HG03439 (cell line): ENCODE measurements around the gene FUT8.
"Not testable (repeated sequence)": the region's sequence is repeated elsewhere in the genome, so short reads cannot be mapped to it uniquely, and the experiment has no call there.

ENCODE experiments used
- ATAC-seq: cut with Tn5 transposase; IDR thresholded peaks from one replicate; pipeline ENCODE4 v1.9.1; 2021; ENCODE audit warnings: mild to moderate bottlenecking, moderate library complexity; ENCODE audit not compliant: unreplicated experiment

Gene FUT8

GRCh38 chr14:65449647-65450046 lies 37.1 kb downstream of the FUT8 start:
- no peak for ATAC-seq

DNA sequence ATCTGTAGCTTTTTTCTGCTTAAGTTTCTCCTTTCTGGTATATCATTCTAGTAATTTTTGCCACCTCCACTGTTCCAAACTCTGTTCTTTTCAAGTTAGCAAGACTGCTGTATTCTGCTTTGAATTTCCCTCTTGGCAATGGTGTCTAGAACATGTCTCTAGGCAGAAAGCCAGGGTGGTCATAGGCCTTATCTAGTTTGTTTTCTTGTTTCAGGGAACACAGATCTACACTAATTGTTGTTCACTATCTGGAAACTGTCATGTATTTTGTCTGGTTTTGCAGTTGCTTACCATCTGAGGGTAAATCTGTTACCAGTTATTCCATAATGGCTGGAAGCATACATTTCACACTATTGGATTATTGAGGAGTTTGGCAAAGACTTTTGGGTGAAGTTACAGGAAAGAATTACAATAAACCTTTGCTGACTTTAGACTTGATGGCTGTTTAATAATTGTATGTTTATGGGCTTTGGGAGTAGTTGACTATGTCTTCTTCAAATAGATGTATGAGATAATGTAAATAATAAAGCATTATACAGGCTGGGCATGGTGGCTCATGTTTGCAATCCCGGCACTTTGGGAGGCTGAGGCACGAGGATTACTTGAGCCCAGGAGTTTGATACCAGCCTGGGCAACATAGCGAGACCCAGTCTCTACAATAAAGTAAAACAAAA lies 41.4 kb downstream of the FUT8 start:
- no peak for ATAC-seq

GRCh38 chr14:65456247-65456646 lies 43.7 kb downstream of the FUT8 start:
- ATAC-seq, result no peak

- peak; percentile 34 for ATAC-seq
These were observed 49.2 kb downstream of the FUT8 start for GRCh38 chr14:65461730-65462129.

DNA sequence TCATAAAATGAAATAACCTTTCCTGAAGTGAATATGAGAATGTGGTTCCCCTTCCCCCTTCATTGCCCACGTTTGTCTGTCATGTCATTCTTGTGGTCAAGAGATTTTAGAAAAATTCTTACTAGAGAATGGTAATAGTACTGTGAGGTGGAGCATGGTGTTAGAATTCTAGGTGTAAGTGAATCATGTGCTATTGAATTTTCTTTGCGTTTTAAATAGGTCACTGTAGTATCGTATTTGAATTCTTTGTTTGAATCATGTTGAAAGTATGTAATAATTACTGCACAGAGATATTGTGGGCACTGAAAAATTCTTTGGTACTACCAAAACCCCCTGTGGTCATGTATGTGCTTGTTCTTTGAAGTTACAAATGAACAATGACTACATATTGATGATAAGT lies 49.9 kb downstream of the FUT8 start:
- peak; percentile 69 for ATAC-seq

- ATAC-seq, result no peak
These were observed 53.1 kb downstream of the FUT8 start for GRCh38 chr14:65465584-65465983.

- ATAC-seq, result not testable (repeated sequence)
These were observed 55.4 kb downstream of the FUT8 start for GRCh38 chr14:65467926-65468325.

DNA sequence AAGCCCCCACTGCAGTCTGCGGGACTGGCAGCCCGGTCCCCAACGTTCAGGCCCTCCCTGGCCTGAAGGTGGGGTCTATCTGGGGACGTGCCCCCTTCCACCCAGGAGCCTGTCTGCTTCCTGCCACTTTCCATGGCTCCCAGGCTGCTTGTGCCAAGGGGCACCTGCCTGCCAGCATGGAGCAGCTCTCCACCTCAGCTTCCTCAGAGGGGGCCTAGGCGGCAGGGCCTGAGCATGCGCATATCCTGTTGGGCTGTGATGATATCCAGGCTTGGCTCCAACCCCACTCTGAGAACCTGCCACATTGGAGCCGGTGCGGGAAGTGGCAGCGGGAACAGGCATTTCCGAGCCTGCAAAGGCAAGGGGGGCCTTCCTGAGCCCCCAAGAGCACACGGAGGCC lies 57.4 kb downstream of the FUT8 start:
- peak; percentile 12 for ATAC-seq

DNA sequence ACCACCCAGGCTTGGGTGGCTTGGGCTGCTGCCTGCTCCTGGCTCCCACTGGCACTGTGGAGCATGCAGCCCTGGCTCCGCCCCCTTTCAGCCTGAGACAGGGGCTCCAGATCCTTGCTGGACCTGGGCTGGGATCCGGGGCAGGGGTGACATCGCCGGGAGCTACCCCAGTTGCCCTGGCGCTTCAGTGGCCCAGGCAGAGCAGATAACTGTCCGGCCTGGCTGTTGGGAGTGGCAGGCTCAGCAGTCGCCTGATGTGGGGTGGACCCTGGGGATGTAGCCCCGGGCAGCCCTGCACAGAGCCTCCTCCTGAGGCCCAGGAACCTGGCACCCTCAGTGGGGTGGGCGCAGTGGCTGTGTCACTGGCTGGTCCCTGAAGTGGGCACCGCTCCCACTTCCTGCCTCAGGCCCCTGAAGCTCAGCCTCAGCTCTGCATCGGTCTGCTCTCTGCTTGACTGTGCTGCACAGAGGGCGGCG lies 57.9 kb downstream of the FUT8 start:
- peak; percentile 44 for ATAC-seq

DNA sequence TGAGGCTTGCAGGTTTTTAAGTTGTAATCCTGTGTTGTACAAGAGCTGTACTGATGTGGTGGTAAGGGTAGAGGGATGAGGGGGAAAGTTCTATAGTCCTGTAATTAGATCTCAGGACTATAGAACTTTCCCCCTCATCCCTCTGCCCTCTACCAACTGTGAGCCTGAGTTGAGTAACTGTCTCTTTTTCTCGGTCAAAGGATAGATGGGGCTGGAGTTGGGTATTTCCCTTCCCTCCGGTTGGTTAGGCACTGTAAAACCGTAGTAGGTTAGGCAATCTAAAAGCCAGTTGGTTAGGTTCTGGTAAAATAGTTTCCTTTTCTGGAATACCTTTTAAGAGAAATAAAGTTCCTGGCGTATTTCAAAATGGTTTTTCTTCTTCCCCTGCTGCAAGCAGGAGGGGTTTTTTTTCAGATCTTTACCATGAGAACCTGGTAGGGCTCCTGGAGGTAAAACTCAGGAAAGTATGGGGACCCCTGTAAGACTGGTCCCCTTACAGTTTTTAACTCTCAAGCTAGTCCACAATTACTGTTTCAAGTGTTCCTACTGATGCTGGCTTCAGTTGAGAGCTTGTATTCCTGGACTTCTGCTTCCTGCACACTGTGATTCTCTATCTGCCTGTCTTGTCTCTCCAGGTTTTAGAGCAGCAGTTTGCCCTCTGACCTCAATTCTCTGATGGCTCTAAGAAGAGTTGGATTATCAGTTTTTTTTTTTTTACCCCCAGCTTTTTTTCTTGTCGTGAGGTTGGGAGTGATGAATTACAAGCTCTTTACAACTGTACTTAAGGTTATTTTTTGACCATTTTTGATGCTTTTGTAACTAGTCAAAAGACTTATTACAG lies 58.7 kb downstream of the FUT8 start:
- peak; percentile 59 for ATAC-seq

- ATAC-seq, result no peak
These were observed 59.7 kb downstream of the FUT8 start for GRCh38 chr14:65472189-65472588.

GRCh38 chr14:65476273-65476941 lies 63.9 kb downstream of the FUT8 start:
- peak; percentile 72 for ATAC-seq

DNA sequence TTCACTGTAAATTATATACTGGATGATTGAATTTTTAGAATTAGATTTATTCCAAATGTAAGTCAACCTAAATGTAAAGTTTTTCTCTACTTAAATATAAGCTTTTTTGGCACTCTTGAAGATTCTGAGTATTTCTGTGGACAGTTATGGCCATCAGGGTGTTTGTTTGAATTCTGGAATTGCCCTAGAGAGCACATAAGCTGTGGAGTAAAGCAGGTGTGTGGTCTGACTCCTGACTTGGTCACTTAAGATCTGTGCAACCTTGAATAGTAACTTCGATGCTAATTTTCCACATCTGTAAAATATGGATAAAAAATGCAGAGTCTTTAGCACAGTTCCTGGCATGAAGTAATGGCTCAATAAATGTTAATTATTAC lies 64.4 kb downstream of the FUT8 start:
- ATAC-seq, result no peak

GRCh38 chr14:65478017-65478416 lies 65.5 kb downstream of the FUT8 start:
- ATAC-seq, result no peak

- no peak for ATAC-seq
These were observed 66.1 kb downstream of the FUT8 start for GRCh38 chr14:65478596-65478995.

DNA sequence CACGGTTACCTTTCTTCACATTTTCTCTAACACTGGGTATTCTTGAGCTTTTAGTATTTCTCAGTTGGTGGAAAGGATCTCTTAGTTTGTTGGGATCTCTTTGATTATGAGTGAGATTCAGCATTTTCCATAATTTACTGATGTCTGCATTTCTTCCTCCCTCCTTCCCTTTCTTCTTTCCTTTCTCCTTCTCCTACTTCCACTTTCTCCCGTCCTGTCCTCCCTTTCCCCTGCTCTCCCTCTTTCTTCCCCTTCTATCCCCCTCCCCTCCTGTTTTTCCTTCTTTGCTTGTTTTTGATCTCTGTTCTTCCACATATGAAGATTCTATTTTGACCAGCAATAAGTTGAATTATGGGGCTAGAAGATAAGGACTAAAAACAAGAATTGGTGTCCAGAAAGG lies 66.9 kb downstream of the FUT8 start:
- ATAC-seq, result no peak

GRCh38 chr14:65482757-65483438 lies 70.4 kb downstream of the FUT8 start:
- ATAC-seq, result no peak

DNA sequence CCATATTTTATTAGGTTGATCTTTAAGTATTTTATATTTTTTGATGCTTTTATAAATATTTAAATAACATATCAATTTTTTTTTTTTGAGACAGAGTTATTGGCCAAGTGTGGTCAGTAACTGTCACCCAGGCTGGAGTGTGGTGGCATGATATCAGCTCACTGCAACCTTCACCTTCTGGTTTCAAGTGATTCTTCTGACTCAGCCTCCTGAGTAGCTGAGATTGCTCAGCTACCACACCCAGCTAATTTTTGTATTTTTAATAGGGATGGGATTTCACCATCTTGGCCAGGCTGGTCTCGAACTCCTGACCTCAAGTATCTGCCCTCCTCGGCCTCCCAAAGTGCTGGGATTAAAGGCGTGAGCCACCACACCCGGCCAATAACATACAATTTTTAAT lies 71.1 kb downstream of the FUT8 start:
- ATAC-seq, result no peak

GRCh38 chr14:65485516-65485915 lies 73.0 kb downstream of the FUT8 start:
- no peak for ATAC-seq

GRCh38 chr14:65486863-65487262 lies 74.3 kb downstream of the FUT8 start:
- no peak for ATAC-seq
